ENCODE results near the gene OSBPL2.

DNA sequence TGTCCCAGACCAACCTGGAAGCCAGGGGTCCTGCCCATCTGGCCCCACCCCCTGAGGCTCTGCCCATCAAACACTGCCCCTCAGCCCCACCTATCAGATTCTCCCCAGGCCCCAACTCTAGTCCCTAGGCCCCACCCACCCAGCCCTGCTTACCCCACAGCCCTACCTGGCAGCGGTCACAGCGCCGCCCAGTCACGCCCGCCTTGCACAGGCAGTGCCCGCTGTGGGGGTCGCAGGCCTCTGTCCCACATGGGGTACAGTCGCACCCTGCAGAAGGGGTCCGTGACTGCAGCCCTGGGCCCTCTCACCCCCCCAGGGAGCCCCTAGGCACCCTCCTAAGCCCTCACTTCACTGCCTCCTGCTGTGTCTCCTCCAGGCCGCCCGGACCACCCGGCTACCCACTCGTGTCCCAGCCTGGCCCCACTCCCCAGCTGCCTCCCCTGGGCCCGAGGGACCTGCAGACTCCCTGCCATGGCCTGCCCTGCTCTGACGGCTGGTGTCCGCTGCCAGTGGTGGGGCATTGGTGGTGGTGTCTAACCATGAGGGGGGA lies 84.2 kb downstream of the OSBPL2 start:
- no peak for TF ChIP-seq POLR2A (IDR thresholded peaks at IDR 0.05)
- TF ChIP-seq, protein P1, sequence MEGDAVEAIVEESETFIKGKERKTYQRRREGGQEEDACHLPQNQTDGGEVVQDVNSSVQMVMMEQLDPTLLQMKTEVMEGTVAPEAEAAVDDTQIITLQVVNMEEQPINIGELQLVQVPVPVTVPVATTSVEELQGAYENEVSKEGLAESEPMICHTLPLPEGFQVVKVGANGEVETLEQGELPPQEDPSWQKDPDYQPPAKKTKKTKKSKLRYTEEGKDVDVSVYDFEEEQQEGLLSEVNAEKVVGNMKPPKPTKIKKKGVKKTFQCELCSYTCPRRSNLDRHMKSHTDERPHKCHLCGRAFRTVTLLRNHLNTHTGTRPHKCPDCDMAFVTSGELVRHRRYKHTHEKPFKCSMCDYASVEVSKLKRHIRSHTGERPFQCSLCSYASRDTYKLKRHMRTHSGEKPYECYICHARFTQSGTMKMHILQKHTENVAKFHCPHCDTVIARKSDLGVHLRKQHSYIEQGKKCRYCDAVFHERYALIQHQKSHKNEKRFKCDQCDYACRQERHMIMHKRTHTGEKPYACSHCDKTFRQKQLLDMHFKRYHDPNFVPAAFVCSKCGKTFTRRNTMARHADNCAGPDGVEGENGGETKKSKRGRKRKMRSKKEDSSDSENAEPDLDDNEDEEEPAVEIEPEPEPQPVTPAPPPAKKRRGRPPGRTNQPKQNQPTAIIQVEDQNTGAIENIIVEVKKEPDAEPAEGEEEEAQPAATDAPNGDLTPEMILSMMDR (IDR thresholded peaks at IDR 0.05) = no peak

Measured in esophagus squamous epithelium (tissue), 4 donors.